GM19043 (cell line): ENCODE results near the gene LRRFIP1.
"Not testable (repeated sequence)": the region's sequence is repeated elsewhere in the genome, so short reads cannot be mapped to it uniquely, and the experiment has no call there.

Experiments used
- ATAC-seq: cut with Tn5 transposase; IDR thresholded peaks from one replicate; pipeline ENCODE4 v1.9.1; 2021; ENCODE audit warnings: low read depth; ENCODE audit not compliant: unreplicated experiment

Gene LRRFIP1

GRCh38 chr2:237627441-237628246 is at the start of gene LRRFIP1:
Gene LRRFIP1 (plus strand): TSS chr2:237627587. CDS start chr2:237627645, 58 bp downstream.
- ATAC-seq, result no peak

GRCh38 chr2:237577956-237578870 is 49.2 kb upstream of the LRRFIP1 start:
- ATAC-seq, result no peak

- ATAC-seq, result no peak
Observed at GRCh38 chr2:237581326-237581725, 46.1 kb upstream of the LRRFIP1 start.

GRCh38 chr2:237581751-237582746 is 45.3 kb upstream of the LRRFIP1 start:
- ATAC-seq, result no peak

- no peak for ATAC-seq
Observed at GRCh38 chr2:237583385-237584295, 43.7 kb upstream of the LRRFIP1 start.

- ATAC-seq, result no peak
Observed at GRCh38 chr2:237585590-237586221, 41.7 kb upstream of the LRRFIP1 start.

GRCh38 chr2:237588044-237588696 is 39.2 kb upstream of the LRRFIP1 start:
- ATAC-seq, result no peak

GRCh38 chr2:237590272-237591140 is 36.9 kb upstream of the LRRFIP1 start, which contains the start of gene RAB17:
Gene RAB17 (minus strand): TSS chr2:237590734. CDS start chr2:237586154, 4,580 bp downstream.
- no peak for ATAC-seq

- no peak for ATAC-seq
Observed at GRCh38 chr2:237591141-237591881, 36.1 kb upstream of the LRRFIP1 start.

GRCh38 chr2:237592425-237592980 is 34.9 kb upstream of the LRRFIP1 start:
- no peak for ATAC-seq

GRCh38 chr2:237593036-237593435 is 34.4 kb upstream of the LRRFIP1 start:
- ATAC-seq, result no peak

- no peak for ATAC-seq
Observed at GRCh38 chr2:237593596-237594320, 33.6 kb upstream of the LRRFIP1 start.

GRCh38 chr2:237594514-237594871 is 32.9 kb upstream of the LRRFIP1 start:
- no peak for ATAC-seq

GRCh38 chr2:237595829-237596519 is 31.4 kb upstream of the LRRFIP1 start:
- ATAC-seq, result not testable (repeated sequence)
